Fibroblast of mammary gland (primary cell): ENCODE results near the gene HDAC10.
A peak's percentile ranks its signal among the peaks of the same experiment; 100 is the strongest.

Experiments
- DNase-seq: peaks from one replicate; pipeline ENCODE4 v3.0.0-alpha.2; 2010; ENCODE audit warnings: low read depth
- H3K4me3 ChIP-seq: 2 replicates; pipeline ENCODE4 v1.5.1; 2011; ENCODE audit warnings: low read depth, mild to moderate bottlenecking, low read length, moderate library complexity; ENCODE audit not compliant: control insufficient read depth
- CTCF ChIP-seq: conservative IDR thresholded peaks from 2 replicates; pipeline ENCODE4 v1.5.1; 2011; ENCODE audit warnings: low read depth, low read length, inconsistent platforms; ENCODE audit not compliant: control insufficient read depth, insufficient read depth

The HDAC10 gene

GRCh38 chr22:50219800-50220602, 31.1 kb downstream of the HDAC10 start:
- DNase-seq, result no peak
- no peak overlapping the region for H3K4me3 ChIP-seq
- TF ChIP-seq CTCF, result no peak

DNA sequence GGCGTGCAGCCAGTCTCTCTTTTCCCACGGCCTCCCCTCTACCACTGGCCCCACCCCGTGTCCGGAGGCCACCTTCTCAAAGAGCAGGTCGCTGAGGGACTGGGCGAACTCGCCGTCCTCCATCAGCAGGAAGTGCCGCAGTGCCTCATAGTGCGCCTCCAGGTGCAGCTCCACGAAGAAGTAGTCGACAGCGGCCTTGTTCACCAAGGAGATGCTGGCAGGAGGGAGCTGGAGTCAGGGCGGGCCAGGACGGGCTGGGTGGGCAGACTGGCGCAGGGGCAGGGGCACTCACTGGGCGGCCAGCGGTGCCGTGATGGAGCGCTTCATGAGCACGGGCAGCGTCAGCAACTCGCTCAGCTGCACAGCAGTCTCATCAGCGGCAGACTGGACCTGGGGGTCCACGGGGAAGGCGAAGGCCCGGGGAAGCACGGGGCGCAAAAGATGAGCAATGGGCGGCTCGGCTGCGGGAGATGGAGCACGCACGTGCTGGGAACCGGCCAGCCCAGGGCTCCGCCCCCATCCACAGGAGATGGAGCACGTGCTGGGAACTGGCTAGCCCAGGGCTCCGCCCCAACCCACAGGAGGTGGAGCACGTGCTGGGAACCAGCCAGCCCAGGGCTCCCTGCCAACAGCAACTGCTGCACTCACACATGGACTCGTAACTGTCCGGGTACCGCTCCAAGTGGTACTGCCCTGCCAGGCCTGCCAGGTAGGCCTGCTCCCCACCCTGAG, 31.9 kb downstream of the HDAC10 start:
- TF ChIP-seq CTCF, result no peak
- DNase-seq, result peak; percentile 85
- H3K4me3 ChIP-seq, result no peak overlapping the region

GRCh38 chr22:50218153-50218995, 32.7 kb downstream of the HDAC10 start:
- TF ChIP-seq CTCF, result no peak
- no peak for DNase-seq
- no peak overlapping the region for H3K4me3 ChIP-seq

GRCh38 chr22:50217543-50218152, 33.4 kb downstream of the HDAC10 start:
- no peak for TF ChIP-seq CTCF
- DNase-seq, result no peak
- H3K4me3 ChIP-seq, result no peak overlapping the region

- H3K4me3 ChIP-seq, result no peak overlapping the region
- TF ChIP-seq CTCF, result no peak
- DNase-seq, result no peak
These were observed 34.2 kb downstream of the HDAC10 start for GRCh38 chr22:50216684-50217520.
